Karpas-422 (cell line): ENCODE results near the gene ZNF710. TPM values are rescaled to one million over a fixed set of nuclear protein-coding genes. Genes with fewer than 3 reads are reported as not detected.

Source experiments
- DNase-seq: peaks from one replicate; pipeline ENCODE4 v3.0.0-alpha.2; 2015
- H2AFZ ChIP-seq: fragments of 200-600 bp; sonication (generic); 2 replicates; pipeline ENCODE4 v1.6.1; 2014; ENCODE audit warnings: antibody characterized with exemption, low read length, mixed read lengths
- H3K27ac ChIP-seq: fragments of 200-600 bp; sonication (generic); 2 replicates; pipeline ENCODE4 v1.5.1; 2014; ENCODE audit warnings: mild to moderate bottlenecking, low read length, moderate library complexity
- H3K27me3 ChIP-seq: fragments of 200-600 bp; sonication (generic); 2 replicates; pipeline ENCODE4 v1.6.1; 2014; ENCODE audit warnings: low read length, mixed read lengths
- H3K36me3 ChIP-seq: fragments of 200-600 bp; sonication (generic); 2 replicates; pipeline ENCODE4 v1.6.1; 2014; ENCODE audit warnings: low read length, mixed read lengths; ENCODE audit not compliant: insufficient read depth
- H3K4me1 ChIP-seq: fragments of 200-600 bp; sonication (generic); 2 replicates; pipeline ENCODE4 v1.6.1; 2014; ENCODE audit warnings: mild to moderate bottlenecking, low read length, mixed read lengths
- H3K4me2 ChIP-seq: fragments of 200-600 bp; sonication (generic); 2 replicates; pipeline ENCODE4 v1.6.1; 2014; ENCODE audit warnings: low read length, low read depth, mild to moderate bottlenecking; ENCODE audit not compliant: poor library complexity, severe bottlenecking
- H3K4me3 ChIP-seq: fragments of 200-600 bp; sonication (generic); 2 replicates; pipeline ENCODE4 v1.5.1; 2014; ENCODE audit warnings: mild to moderate bottlenecking, antibody characterized with exemption, low read length, mixed read lengths
- H3K79me2 ChIP-seq: fragments of 200-600 bp; sonication (generic); 2 replicates; pipeline ENCODE4 v1.6.1; 2014; ENCODE audit warnings: mild to moderate bottlenecking, low read length, mixed read lengths
- H3K9ac ChIP-seq: fragments of 200-600 bp; sonication (generic); 2 replicates; pipeline ENCODE4 v1.6.0; 2014; ENCODE audit warnings: low read length
- H3K9me2 ChIP-seq: fragments of 200-600 bp; sonication (generic), shearing (Covaris generic); replicated peaks from 2 replicates; pipeline ENCODE4 v1.6.0; 2014; ENCODE audit warnings: mild to moderate bottlenecking, low read length, moderate library complexity; ENCODE audit not compliant: insufficient read depth
- H3K9me3 ChIP-seq: fragments of 300-700, 200-600 bp; sonication (generic); 2 replicates; pipeline ENCODE4 v1.6.1; 2014; ENCODE audit warnings: low read length, mixed read lengths
- H4K20me1 ChIP-seq: fragments of 200-600 bp; sonication (generic); 2 replicates; pipeline ENCODE4 v1.6.1; 2014; ENCODE audit warnings: mild to moderate bottlenecking, antibody characterized with exemption, low read length, low read depth; ENCODE audit not compliant: insufficient read depth
- total RNA-seq: library from RNA; depleted of rRNA; stranded (reverse); fragments of >200 nt; shearing (Covaris generic); gene quantifications from 2 replicates; pipeline ENCODE4 v1.2.3, GENCODE V29; 2014; ENCODE audit warnings: low replicate concordance

Gene ZNF710
- total RNA-seq, 1 experiment from 2014 or later: 25.2 TPM

GRCh38 chr15:90074023-90074422 lies 72.9 kb downstream of the ZNF710 start:
- peaks cover 16% of the 10 kb centered on the region; the same call in 1 of the 2 replicates for H3K36me3 ChIP-seq
- no peaks in the 10 kb centered on the region for H3K9me3 ChIP-seq
- H2AFZ ChIP-seq: no peak overlapping the region
- H3K27me3 ChIP-seq: no peaks in the 10 kb centered on the region
- H3K4me1 ChIP-seq: peaks cover 20% of the 10 kb centered on the region
- H3K4me3 ChIP-seq: no peak overlapping the region
- no peaks in the 10 kb centered on the region for H3K9me2 ChIP-seq
- no peak overlapping the region for H3K9ac ChIP-seq
- H3K27ac ChIP-seq: no peak overlapping the region
- H3K79me2 ChIP-seq: peaks cover 17% of the 10 kb centered on the region
- no peak for DNase-seq
- no peaks in the 10 kb centered on the region for H4K20me1 ChIP-seq
- H3K4me2 ChIP-seq: no peak overlapping the region

- Histone ChIP-seq H3K36me3 (peaks cover 16% of the 10 kb centered on the region; the same call in 1 of the 2 replicates), H3K9me2 (no peaks in the 10 kb centered on the region), H2AFZ (no peak overlapping the region), H3K9me3 (no peaks in the 10 kb centered on the region), H3K9ac (no peak overlapping the region), H4K20me1 (no peaks in the 10 kb centered on the region), H3K27ac (no peak overlapping the region), H3K79me2 (peaks cover 14% of the 10 kb centered on the region), H3K4me2 (no peak overlapping the region), H3K4me1 (peaks cover 13% of the 10 kb centered on the region), H3K27me3 (no peaks in the 10 kb centered on the region), H3K4me3 (no peak overlapping the region)
- DNase-seq: no peak
Measured at GRCh38 chr15:90074916-90075315, 73.8 kb downstream of the ZNF710 start.

- H2AFZ ChIP-seq: no peak overlapping the region
- peaks cover 9% of the 10 kb centered on the region for H3K79me2 ChIP-seq
- no peak overlapping the region for H3K9ac ChIP-seq
- H3K9me2 ChIP-seq: no peaks in the 10 kb centered on the region
- H4K20me1 ChIP-seq: no peaks in the 10 kb centered on the region
- no peak overlapping the region for H3K27ac ChIP-seq
- no peak overlapping the region for H3K4me3 ChIP-seq
- peaks cover 5% of the 10 kb centered on the region for H3K4me1 ChIP-seq
- H3K27me3 ChIP-seq: no peaks in the 10 kb centered on the region
- no peaks in the 10 kb centered on the region for H3K9me3 ChIP-seq
- no peak overlapping the region for H3K4me2 ChIP-seq
- no peak for DNase-seq
- H3K36me3 ChIP-seq: peaks cover 16% of the 10 kb centered on the region; the same call in 1 of the 2 replicates
Measured at GRCh38 chr15:90075420-90076289, 74.5 kb downstream of the ZNF710 start.

GRCh38 chr15:90076716-90077115 lies 75.6 kb downstream of the ZNF710 start:
- Histone ChIP-seq H3K4me1 (no peaks in the 10 kb centered on the region), H3K9ac (no peak overlapping the region), H3K9me3 (no peaks in the 10 kb centered on the region), H3K27me3 (no peaks in the 10 kb centered on the region), H3K9me2 (no peaks in the 10 kb centered on the region), H4K20me1 (no peaks in the 10 kb centered on the region), H3K27ac (no peak overlapping the region), H3K4me3 (no peak overlapping the region), H2AFZ (no peak overlapping the region), H3K4me2 (no peak overlapping the region), H3K36me3 (peaks cover 16% of the 10 kb centered on the region; the same call in 1 of the 2 replicates), H3K79me2 (peaks cover 8% of the 10 kb centered on the region)
- no peak for DNase-seq

- Histone ChIP-seq H3K9me3 (no peaks in the 10 kb centered on the region), H3K4me2 (no peak overlapping the region), H3K27ac (no peak overlapping the region), H3K4me3 (no peak overlapping the region), H3K9me2 (no peaks in the 10 kb centered on the region), H3K27me3 (no peaks in the 10 kb centered on the region), H2AFZ (no peak overlapping the region), H3K36me3 (peaks cover 19% of the 10 kb centered on the region; the same call in 1 of the 2 replicates), H3K79me2 (no peaks in the 10 kb centered on the region), H3K4me1 (peaks cover 16% of the 10 kb centered on the region), H3K9ac (no peak overlapping the region), H4K20me1 (peaks cover 3% of the 10 kb centered on the region; the same call in 1 of the 2 replicates)
- no peak for DNase-seq
Measured at GRCh38 chr15:90078965-90079364, 77.8 kb downstream of the ZNF710 start.

GRCh38 chr15:90079619-90080457 lies 78.7 kb downstream of the ZNF710 start:
- H3K9me2 ChIP-seq: no peaks in the 10 kb centered on the region
- no peak overlapping the region for H2AFZ ChIP-seq
- peaks cover 25% of the 10 kb centered on the region for H3K4me1 ChIP-seq
- no peak overlapping the region for H3K27ac ChIP-seq
- no peaks in the 10 kb centered on the region for H3K79me2 ChIP-seq
- H3K4me2 ChIP-seq: no peak overlapping the region
- DNase-seq: no peak
- no peaks in the 10 kb centered on the region for H3K9me3 ChIP-seq
- H3K9ac ChIP-seq: no peak overlapping the region
- peaks cover 11% of the 10 kb centered on the region for H4K20me1 ChIP-seq
- no peak overlapping the region for H3K4me3 ChIP-seq
- no peaks in the 10 kb centered on the region for H3K27me3 ChIP-seq
- H3K36me3 ChIP-seq: peaks cover 18% of the 10 kb centered on the region; the same call in 1 of the 2 replicates

GRCh38 chr15:90080458-90080755 lies 79.3 kb downstream of the ZNF710 start:
- no peaks in the 10 kb centered on the region for H3K79me2 ChIP-seq
- H4K20me1 ChIP-seq: peaks cover 13% of the 10 kb centered on the region
- H3K4me1 ChIP-seq: peaks cover 29% of the 10 kb centered on the region
- H3K9me3 ChIP-seq: no peaks in the 10 kb centered on the region
- H3K4me2 ChIP-seq: no peak overlapping the region
- DNase-seq: no peak
- H3K27me3 ChIP-seq: no peaks in the 10 kb centered on the region
- H3K9me2 ChIP-seq: no peaks in the 10 kb centered on the region
- no peak overlapping the region for H2AFZ ChIP-seq
- no peak overlapping the region for H3K4me3 ChIP-seq
- no peak overlapping the region for H3K27ac ChIP-seq
- peaks cover 18% of the 10 kb centered on the region; the same call in 1 of the 2 replicates for H3K36me3 ChIP-seq
- no peak overlapping the region for H3K9ac ChIP-seq

GRCh38 chr15:90080818-90081393 lies 79.8 kb downstream of the ZNF710 start:
- no peak overlapping the region for H3K4me2 ChIP-seq
- no peaks in the 10 kb centered on the region for H3K79me2 ChIP-seq
- no peaks in the 10 kb centered on the region for H3K9me2 ChIP-seq
- H3K36me3 ChIP-seq: peaks cover 13% of the 10 kb centered on the region; the same call in 1 of the 2 replicates
- peaks cover 29% of the 10 kb centered on the region for H3K4me1 ChIP-seq
- H3K9me3 ChIP-seq: no peaks in the 10 kb centered on the region
- no peak for DNase-seq
- no peak overlapping the region for H3K9ac ChIP-seq
- peaks cover 13% of the 10 kb centered on the region for H4K20me1 ChIP-seq
- no peak overlapping the region for H2AFZ ChIP-seq
- H3K27me3 ChIP-seq: no peaks in the 10 kb centered on the region
- H3K4me3 ChIP-seq: no peak overlapping the region
- no peak overlapping the region for H3K27ac ChIP-seq
